Epithelial cell of esophagus (primary cell): ENCODE results near the gene CACNG4.

Experiments used
- DNase-seq: peaks from one replicate; pipeline ENCODE4 v3.0.0; 2010; ENCODE audit warnings: low read depth
- H3K4me3 ChIP-seq: 2 replicates; pipeline ENCODE4 v1.5.1; 2011; ENCODE audit warnings: mild to moderate bottlenecking, low read length, control low read depth
- TF ChIP-seq, protein P1 (sequence below): IDR thresholded peaks from 2 replicates; pipeline ENCODE4 v1.5.1; 2011; ENCODE audit warnings: low read depth, mild to moderate bottlenecking, low read length, control low read depth, inconsistent platforms; ENCODE audit not compliant: insufficient read depth; ENCODE audit errors: missing control alignments

CACNG4 gene

DNA sequence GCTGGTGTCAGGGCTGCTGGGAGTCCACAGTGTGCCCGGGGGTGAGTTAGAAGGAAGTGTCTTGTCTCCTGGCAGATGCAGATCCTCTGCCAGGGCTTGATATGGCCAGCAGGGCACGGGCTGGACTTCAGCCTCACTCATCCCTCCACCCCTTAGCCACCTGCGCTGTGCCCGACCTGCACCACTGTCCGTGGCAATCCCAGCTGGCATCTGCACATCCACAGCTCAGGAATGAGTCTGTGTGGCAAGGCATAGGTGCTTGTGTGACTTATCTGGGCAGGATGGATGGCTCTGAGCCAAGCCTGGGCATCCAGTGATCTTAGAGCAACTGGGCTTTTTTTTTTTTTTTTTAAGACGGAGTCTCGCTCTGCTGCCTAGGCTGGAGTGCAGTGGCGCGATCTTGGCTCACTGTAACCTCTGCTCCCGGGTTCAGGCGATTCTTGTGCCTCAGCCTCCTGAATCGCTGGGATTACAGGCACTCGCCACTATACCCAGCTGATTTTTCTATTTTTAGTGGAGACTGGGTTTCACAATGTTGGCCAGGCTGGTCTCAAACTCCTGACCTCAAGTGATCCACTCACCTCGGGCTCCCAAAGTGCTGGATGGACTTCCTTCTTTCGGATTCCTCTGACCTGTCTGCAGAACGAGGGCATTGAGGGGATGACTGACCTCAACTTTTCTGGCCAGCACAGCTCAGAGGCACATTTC is 57.4 kb downstream of the CACNG4 start:
- no peak overlapping the region for H3K4me3 ChIP-seq
- DNase-seq: no peak
- TF ChIP-seq, protein P1, sequence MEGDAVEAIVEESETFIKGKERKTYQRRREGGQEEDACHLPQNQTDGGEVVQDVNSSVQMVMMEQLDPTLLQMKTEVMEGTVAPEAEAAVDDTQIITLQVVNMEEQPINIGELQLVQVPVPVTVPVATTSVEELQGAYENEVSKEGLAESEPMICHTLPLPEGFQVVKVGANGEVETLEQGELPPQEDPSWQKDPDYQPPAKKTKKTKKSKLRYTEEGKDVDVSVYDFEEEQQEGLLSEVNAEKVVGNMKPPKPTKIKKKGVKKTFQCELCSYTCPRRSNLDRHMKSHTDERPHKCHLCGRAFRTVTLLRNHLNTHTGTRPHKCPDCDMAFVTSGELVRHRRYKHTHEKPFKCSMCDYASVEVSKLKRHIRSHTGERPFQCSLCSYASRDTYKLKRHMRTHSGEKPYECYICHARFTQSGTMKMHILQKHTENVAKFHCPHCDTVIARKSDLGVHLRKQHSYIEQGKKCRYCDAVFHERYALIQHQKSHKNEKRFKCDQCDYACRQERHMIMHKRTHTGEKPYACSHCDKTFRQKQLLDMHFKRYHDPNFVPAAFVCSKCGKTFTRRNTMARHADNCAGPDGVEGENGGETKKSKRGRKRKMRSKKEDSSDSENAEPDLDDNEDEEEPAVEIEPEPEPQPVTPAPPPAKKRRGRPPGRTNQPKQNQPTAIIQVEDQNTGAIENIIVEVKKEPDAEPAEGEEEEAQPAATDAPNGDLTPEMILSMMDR: no peak

DNA sequence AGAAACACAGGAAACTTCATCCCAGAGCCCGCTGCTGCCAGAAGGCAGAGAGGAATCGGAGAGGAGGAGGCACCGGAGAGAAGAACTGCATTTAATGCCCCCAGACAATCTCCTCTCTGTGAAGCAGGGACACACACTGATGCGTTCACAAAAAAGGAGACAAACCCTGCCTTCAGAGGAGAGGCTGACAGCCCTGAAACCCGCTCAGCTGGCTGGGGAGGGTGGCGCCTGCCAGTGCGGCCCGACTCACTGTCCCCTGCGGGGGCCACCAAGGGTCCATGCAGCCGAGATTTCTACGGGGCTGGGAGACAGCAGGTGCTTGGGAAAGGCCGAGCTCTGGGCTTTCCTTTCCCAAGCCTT is 57.9 kb downstream of the CACNG4 start:
- no peak for DNase-seq
- TF ChIP-seq, protein P1: no peak
- no peak overlapping the region for H3K4me3 ChIP-seq

DNA sequence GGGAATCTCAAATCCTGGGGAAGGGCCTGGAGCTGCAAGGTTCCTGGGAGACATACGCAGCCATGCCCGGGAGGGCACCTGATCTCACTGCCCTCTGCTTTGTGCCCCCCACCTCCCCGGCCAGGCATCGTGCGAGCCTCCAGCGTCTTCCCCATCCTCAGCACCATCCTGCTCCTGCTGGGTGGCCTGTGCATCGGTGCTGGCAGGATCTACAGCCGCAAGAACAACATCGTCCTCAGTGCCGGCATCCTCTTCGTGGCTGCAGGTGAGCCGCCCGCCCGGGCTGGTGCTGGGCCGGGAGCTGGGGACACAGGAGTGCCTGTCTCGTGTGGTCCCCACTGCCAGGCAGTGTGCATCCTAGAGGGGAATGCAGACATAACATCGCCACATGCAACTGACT is 60.2 kb downstream of the CACNG4 start:
- H3K4me3 ChIP-seq: no peak overlapping the region
- TF ChIP-seq, protein P1: no peak
- DNase-seq: no peak

DNA sequence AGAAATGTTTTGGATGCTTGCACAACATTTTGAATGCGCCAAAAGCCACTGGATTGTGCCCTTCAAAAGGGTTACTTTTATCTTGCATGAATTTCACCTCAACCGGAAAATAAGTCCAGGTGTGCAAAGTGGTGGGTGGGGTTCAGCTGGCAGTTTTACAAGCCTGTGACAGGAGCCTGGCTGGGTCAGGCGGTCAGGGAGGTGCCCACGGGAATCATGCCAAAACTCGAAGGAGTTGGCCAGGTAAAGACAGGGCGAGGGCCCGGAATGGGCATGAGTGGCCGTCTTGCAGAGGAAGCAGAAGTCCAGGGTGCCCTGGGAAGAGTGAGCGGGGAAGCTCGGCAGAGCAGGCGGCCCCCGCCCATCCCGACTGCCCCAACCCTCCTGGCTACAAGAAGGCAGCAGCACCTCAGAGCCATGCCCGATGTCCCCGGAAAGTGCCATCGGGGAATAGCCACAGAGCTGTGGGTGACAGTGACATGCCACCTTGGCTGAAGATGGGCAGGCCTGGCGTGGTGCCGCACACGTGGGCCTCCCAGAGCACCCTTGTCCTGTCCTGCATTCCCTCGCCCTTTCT is 60.8 kb downstream of the CACNG4 start:
- TF ChIP-seq, protein P1: no peak
- H3K4me3 ChIP-seq: no peak overlapping the region
- DNase-seq: no peak

DNA sequence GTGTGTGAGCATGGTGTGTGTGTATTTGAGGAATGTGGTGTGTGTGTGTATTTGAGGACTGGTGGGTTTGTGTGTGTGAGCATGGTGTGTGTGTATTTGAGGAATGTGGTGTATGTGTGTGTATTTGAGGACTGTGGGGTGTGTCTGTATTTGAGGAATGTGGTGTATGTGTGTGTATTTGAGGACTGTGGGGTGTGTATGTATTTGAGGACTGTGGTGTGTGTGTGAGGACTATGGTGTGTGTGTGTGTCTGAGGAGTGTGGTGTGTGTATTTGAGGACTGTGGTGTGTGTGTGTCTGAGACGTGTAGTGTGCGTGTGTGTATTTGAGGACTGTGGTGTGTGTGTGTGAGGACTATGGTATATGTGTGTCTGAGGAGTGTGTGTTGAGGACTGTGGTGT is 61.8 kb downstream of the CACNG4 start:
- TF ChIP-seq, protein P1: no peak
- H3K4me3 ChIP-seq: no peak overlapping the region
- DNase-seq: no peak

DNA sequence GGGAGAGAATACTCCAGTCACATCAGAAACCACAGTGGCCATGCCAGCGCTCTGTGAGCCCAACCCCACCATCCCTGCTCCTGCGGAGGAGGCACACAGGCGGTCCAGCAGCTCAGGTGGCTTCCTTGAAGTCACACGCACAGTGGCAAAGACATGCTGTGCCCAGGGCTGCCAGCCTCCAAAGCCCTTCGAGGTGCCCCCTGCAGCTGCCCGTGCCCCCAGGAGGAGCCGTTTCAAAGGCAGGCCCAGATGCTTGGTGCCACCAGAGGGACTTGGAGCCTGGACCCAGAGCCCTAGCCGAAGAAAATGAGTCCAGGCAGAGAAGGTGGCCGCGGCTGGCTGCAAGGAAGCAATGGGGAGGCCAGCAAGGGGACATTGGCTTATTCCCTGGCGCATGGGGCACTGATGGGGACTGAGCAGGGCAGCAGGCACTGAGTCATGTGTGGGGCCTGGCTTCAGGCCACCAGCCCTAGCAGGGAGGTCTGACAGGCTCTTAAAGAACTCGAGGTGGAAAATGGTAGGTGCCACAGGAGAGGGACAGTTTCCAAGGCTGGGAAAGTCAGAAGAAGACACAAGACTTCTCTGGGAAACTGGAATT is 62.6 kb downstream of the CACNG4 start:
- TF ChIP-seq, protein P1: no peak
- DNase-seq: peak; percentile 5
- no peak overlapping the region for H3K4me3 ChIP-seq
